ENCODE data around the gene SIGLEC10. TPM values are rescaled to one million over a fixed set of nuclear protein-coding genes. Genes with fewer than 3 reads are reported as not detected.

The SIGLEC10 gene
- total RNA-seq, result not detected in 2 replicates

GRCh38 chr19:51417107-51417809 is at the start of gene SIGLEC10:
TSS of gene SIGLEC10 (minus strand) at chr19:51417642. CDS start at chr19:51417581, 61 bp downstream.

GRCh38 chr19:51458051-51458645 is 40.7 kb upstream of the SIGLEC10 start, which contains the start of gene SIGLEC8:
TSS of gene SIGLEC8 (minus strand) at chr19:51458454. CDS start at chr19:51458387, 67 bp downstream.

GRCh38 chr19:51387924-51388389 is 29.5 kb downstream of the SIGLEC10 start, which contains the start of gene LIM2:
TSS of gene LIM2 (minus strand) at chr19:51387974. CDS start at chr19:51387443, 531 bp downstream.

GRCh38 chr19:51372649-51373504 is 44.6 kb downstream of the SIGLEC10 start, which contains the start of gene NKG7:
TSS of gene NKG7 (minus strand) at chr19:51372654. CDS start at chr19:51372535, 119 bp downstream.

GRCh38 chr19:51368366-51369282 is 48.8 kb downstream of the SIGLEC10 start, which contains the start of gene CLDND2:
TSS of gene CLDND2 (minus strand) at chr19:51369003. CDS start at chr19:51368577, 426 bp downstream.

GRCh38 chr19:51365965-51366388 is 51.5 kb downstream of the SIGLEC10 start, which contains the start of gene ETFB:
TSS of gene ETFB (minus strand) at chr19:51366388. CDS start at chr19:51366326, 62 bp downstream.

Other genes with a start within 250 kb of the SIGLEC10 start
- gene CD33, start 192.6 kb downstream of the SIGLEC10 start, total RNA-seq, result not detected in 2 replicates
- gene SIGLECL1, start 166.6 kb downstream of the SIGLEC10 start, total RNA-seq, result not detected in 2 replicates
- 0.32 and 0.90 TPM in 2 replicates for gene IGLON5, start 106.0 kb downstream of the SIGLEC10 start, total RNA-seq
- 0.18 and 0.49 TPM in 2 replicates for gene VSIG10L, start 75.5 kb downstream of the SIGLEC10 start, total RNA-seq
- 153 and 165 TPM in 2 replicates for gene ETFB, start 51.3 kb downstream of the SIGLEC10 start, total RNA-seq
- not detected in 2 replicates for gene CLDND2, start 48.6 kb downstream of the SIGLEC10 start, total RNA-seq
- not detected in 2 replicates for gene NKG7, start 45.0 kb downstream of the SIGLEC10 start, total RNA-seq
- not detected in 2 replicates for gene LIM2, start 29.7 kb downstream of the SIGLEC10 start, total RNA-seq
- gene C19orf84, start 27.1 kb downstream of the SIGLEC10 start, total RNA-seq, result not detected in 2 replicates
- gene SIGLEC8, start 40.8 kb upstream of the SIGLEC10 start, total RNA-seq, result not detected in 2 replicates
- not detected in 2 replicates for gene CEACAM18, start 60.9 kb upstream of the SIGLEC10 start, total RNA-seq
- not detected in 2 replicates for gene SIGLEC12, start 84.2 kb upstream of the SIGLEC10 start, total RNA-seq
- 0.36 TPM in 1 of 2 replicates, not detected in the other for gene SIGLEC6, start 114.0 kb upstream of the SIGLEC10 start, total RNA-seq
- 3.6 and 10.7 TPM in 2 replicates for gene ZNF175, start 153.6 kb upstream of the SIGLEC10 start, total RNA-seq
- gene SIGLEC5, start 212.8 kb upstream of the SIGLEC10 start, total RNA-seq, result not detected in 2 replicates
- gene SIGLEC14, start 229.2 kb upstream of the SIGLEC10 start, total RNA-seq, result not detected in 2 replicates

Data from cardiac atrium fibroblast (primary cell).